IPS DF 6.9 (cell line): ENCODE results near the gene RAB21.
"Not testable (repeated sequence)": the region's sequence is repeated elsewhere in the genome, so short reads cannot be mapped to it uniquely, and the experiment has no call there.

Source experiments
- DNase-seq: peaks from one replicate; pipeline ENCODE4 v3.0.0-alpha.2; 2013; ENCODE audit warnings: low read depth, low spot score
- H3K27ac ChIP-seq: one replicate; pipeline ENCODE4 v1.5.1; 2013; ENCODE audit warnings: low read length, control low read depth
- H3K27me3 ChIP-seq: 2 replicates; pipeline ENCODE4 v1.6.1; 2013; ENCODE audit warnings: mild to moderate bottlenecking, low read length; ENCODE audit not compliant: control insufficient read depth, insufficient read depth
- H3K36me3 ChIP-seq: 2 replicates; pipeline ENCODE4 v1.6.1; 2013; ENCODE audit warnings: low read length; ENCODE audit not compliant: control insufficient read depth, insufficient read depth
- H3K4me1 ChIP-seq: 2 replicates; pipeline ENCODE4 v1.6.1; 2013; ENCODE audit warnings: low read length; ENCODE audit not compliant: control insufficient read depth, insufficient read depth
- H3K4me3 ChIP-seq: 2 replicates; pipeline ENCODE4 v1.5.1; 2013; ENCODE audit warnings: mild to moderate bottlenecking, low read length
- H3K9me3 ChIP-seq: 2 replicates; pipeline ENCODE4 v1.6.1; 2013; ENCODE audit warnings: low read length, inconsistent platforms; ENCODE audit not compliant: control insufficient read depth, insufficient read depth
- WGBS: extraction: QIAGEN DNeasy Blood & Tissue Kit; methylation state at CpG from one replicate; pipeline ENCODE4 v1.1.7; 2013; ENCODE audit warnings: mixed read lengths, missing lambda C conversion rate; ENCODE audit not compliant: insufficient read length, insufficient coverage; 5-methylcytosine and 5-hydroxymethylcytosine counted together

Gene RAB21

GRCh38 chr12:71755146-71755892 lies 656 bp downstream of the RAB21 start:
- Histone ChIP-seq H3K27me3 (no peaks in the 10 kb centered on the region), H3K4me1 (no peaks in the 10 kb centered on the region; the same call in 1 of the 2 replicates), H3K4me3 (peak overlapping the region; percentile 99), H3K36me3 (no peaks in the 10 kb centered on the region), H3K9me3 (no peaks in the 10 kb centered on the region), H3K27ac (no peak overlapping the region)
- WGBS = no CpG with 5 or more reads among the region's 45 CpGs
- no peak for DNase-seq

- DNase-seq = no peak
- WGBS = no CpG with 5 or more reads among the region's 5 CpGs
- no peaks in the 10 kb centered on the region for H3K36me3 ChIP-seq
Observed at GRCh38 chr12:71756054-71756690, 1.5 kb downstream of the RAB21 start.

GRCh38 chr12:71759941-71760340 lies 5.3 kb downstream of the RAB21 start:
- H3K4me1 ChIP-seq = no peaks in the 10 kb centered on the region; the same call in 1 of the 2 replicates
- H3K4me3 ChIP-seq = no peak overlapping the region
- no peaks in the 10 kb centered on the region for H3K36me3 ChIP-seq
- no peak overlapping the region for H3K27ac ChIP-seq
- WGBS = 100% methylated on average over 1 of the region's 3 CpGs
- no peaks in the 10 kb centered on the region for H3K27me3 ChIP-seq
- DNase-seq = no peak
- H3K9me3 ChIP-seq = no peaks in the 10 kb centered on the region

More at GRCh38 chr12:71756054-71756690, 1.5 kb downstream of the RAB21 start:
- no peaks in the 10 kb centered on the region; the same call in 1 of the 2 replicates for H3K4me1 ChIP-seq
- peak overlapping the region; percentile 99; the same call in 1 of the 2 replicates for H3K4me3 ChIP-seq
- H3K27me3 ChIP-seq = no peaks in the 10 kb centered on the region
- H3K27ac ChIP-seq = no peak overlapping the region
- H3K9me3 ChIP-seq = no peaks in the 10 kb centered on the region

- Histone ChIP-seq H3K36me3 (no peaks in the 10 kb centered on the region), H3K9me3 (no peaks in the 10 kb centered on the region), H3K27me3 (no peaks in the 10 kb centered on the region), H3K4me3 (no peak overlapping the region), H3K27ac (no peak overlapping the region), H3K4me1 (no peaks in the 10 kb centered on the region; the same call in 1 of the 2 replicates)
- DNase-seq = no peak
- no CpG with 5 or more reads among the region's 3 CpGs for WGBS
Observed at GRCh38 chr12:71760471-71760870, 5.8 kb downstream of the RAB21 start.

- H3K9me3 ChIP-seq, H3K27ac ChIP-seq, H3K4me1 ChIP-seq, H3K36me3 ChIP-seq, H3K27me3 ChIP-seq, H3K4me3 ChIP-seq, DNase-seq: not testable (repeated sequence)
- no CpG with 5 or more reads among the region's 1 CpG for WGBS
Observed at GRCh38 chr12:71761354-71761753, 6.7 kb downstream of the RAB21 start.

GRCh38 chr12:71763677-71764379 lies 9.2 kb downstream of the RAB21 start:
- Histone ChIP-seq H3K27ac (no peak overlapping the region), H3K9me3 (no peaks in the 10 kb centered on the region), H3K4me1 (no peaks in the 10 kb centered on the region), H3K4me3 (no peak overlapping the region), H3K36me3 (no peaks in the 10 kb centered on the region), H3K27me3 (no peaks in the 10 kb centered on the region)
- DNase-seq = no peak
- 100% methylated on average over 2 of the region's 4 CpGs for WGBS

GRCh38 chr12:71764587-71765321 lies 10.1 kb downstream of the RAB21 start:
- Histone ChIP-seq H3K4me3 (no peak overlapping the region), H3K27ac (no peak overlapping the region), H3K4me1 (no peaks in the 10 kb centered on the region), H3K27me3 (no peaks in the 10 kb centered on the region), H3K9me3 (no peaks in the 10 kb centered on the region), H3K36me3 (no peaks in the 10 kb centered on the region)
- WGBS = no CpG with 5 or more reads among the region's 6 CpGs
- DNase-seq = no peak

- no peak for DNase-seq
- no peak overlapping the region for H3K27ac ChIP-seq
- no peaks in the 10 kb centered on the region for H3K27me3 ChIP-seq
- H3K4me1 ChIP-seq = no peaks in the 10 kb centered on the region
- no CpG with 5 or more reads among the region's 2 CpGs for WGBS
- H3K9me3 ChIP-seq = no peaks in the 10 kb centered on the region
- no peak overlapping the region for H3K4me3 ChIP-seq
- H3K36me3 ChIP-seq = no peaks in the 10 kb centered on the region
Observed at GRCh38 chr12:71766202-71766601, 11.5 kb downstream of the RAB21 start.

- Histone ChIP-seq H3K9me3 (no peaks in the 10 kb centered on the region), H3K27ac (no peak overlapping the region), H3K4me3 (no peak overlapping the region), H3K36me3 (no peaks in the 10 kb centered on the region; the same call in 1 of the 2 replicates), H3K27me3 (no peaks in the 10 kb centered on the region), H3K4me1 (no peaks in the 10 kb centered on the region)
- WGBS = 100% methylated on average over 2 of the region's 5 CpGs
- no peak for DNase-seq
Observed at GRCh38 chr12:71767183-71767582, 12.5 kb downstream of the RAB21 start.

GRCh38 chr12:71768900-71769299 lies 14.2 kb downstream of the RAB21 start:
- no peaks in the 10 kb centered on the region for H3K4me1 ChIP-seq
- WGBS = no CpG with 5 or more reads among the region's 2 CpGs
- no peaks in the 10 kb centered on the region; the same call in 1 of the 2 replicates for H3K36me3 ChIP-seq

More at GRCh38 chr12:71768900-71769299, 14.2 kb downstream of the RAB21 start:
- no peak for DNase-seq
- Histone ChIP-seq H3K27ac (no peak overlapping the region), H3K9me3 (no peaks in the 10 kb centered on the region), H3K4me3 (no peak overlapping the region), H3K27me3 (no peaks in the 10 kb centered on the region)
